HS-27A (cell line): ENCODE data around the gene DCDC2C.

Experiments
- DNase-seq: peaks from one replicate; pipeline ENCODE4 v3.0.0-alpha.2; 2012; ENCODE audit warnings: low read depth, missing footprints

The DCDC2C gene

DNA sequence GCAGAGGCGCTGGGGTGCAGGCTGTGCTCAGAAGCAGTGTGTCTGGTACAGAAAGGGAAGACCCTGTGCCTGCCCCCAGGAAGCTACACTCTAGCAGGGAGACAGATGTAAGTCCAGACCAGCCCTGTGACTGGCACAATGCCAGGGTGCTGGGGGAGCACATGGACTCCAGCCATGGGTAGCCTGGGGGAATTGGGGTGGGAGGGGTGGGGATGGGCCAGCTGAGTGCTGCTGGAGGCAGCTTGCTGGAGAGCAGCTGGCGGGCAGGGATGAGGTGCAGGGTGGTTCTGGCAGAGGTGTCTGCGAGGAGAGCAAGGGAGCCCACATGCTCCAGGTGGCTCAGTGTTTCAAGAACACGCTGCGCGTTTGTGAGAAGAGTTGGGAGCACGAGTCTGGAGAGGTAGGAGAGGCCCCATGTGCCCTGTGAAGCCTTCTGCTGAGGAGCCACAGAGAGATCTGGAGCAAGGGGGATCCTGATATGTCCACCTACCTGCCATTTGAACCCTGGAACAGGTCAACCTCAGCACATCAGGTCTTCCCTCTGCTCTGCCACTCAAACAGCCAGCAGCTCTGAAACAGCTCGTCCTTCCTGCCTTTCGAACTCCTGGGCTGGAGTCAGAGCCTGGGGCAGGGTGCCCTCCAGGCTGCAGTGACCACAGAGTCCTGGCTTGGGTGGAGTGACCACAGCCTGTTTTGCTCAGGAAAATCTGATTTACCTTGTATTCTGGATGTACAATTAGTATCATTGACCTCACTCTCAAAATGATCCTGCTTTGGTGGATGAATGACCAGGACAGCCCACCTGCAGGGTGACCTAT is 30.3 kb upstream of the DCDC2C start:
- DNase-seq: no peak

DNA sequence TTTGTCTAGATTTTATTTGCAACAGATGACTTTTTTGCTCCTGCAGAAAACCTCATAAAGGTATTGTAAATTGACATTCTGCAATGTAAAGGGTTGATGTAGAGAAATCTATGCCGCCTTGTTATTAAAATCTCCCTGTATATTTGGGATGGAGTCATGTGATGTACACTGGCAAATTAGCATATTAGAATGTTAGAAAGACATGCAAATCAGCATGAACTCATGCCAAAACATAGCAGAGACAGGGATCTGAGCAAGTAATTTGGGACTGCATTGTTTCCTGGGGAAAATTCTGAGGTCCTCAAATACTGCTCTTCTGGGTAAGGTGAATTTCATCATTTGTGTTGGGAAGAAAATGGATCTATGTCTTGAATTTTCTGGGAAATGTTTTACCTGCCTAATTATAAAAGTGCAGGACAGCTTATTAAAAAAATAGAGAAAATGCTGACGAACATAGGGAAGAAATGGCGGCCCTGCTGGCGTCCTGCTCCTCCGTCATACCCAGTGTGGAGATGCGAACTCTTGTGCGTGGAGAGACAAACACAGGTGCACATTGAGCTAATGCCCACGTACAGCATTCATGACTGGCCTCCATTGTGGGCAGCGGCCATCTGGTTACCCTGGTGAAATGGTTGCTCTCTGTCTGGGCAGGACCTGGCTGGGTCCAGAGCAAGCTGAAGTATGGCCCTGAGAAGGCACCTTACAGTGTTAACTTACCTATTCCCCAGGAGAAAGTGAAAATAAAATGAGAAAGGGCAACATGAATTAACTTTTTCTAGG is 29.1 kb upstream of the DCDC2C start:
- no peak for DNase-seq

DNA sequence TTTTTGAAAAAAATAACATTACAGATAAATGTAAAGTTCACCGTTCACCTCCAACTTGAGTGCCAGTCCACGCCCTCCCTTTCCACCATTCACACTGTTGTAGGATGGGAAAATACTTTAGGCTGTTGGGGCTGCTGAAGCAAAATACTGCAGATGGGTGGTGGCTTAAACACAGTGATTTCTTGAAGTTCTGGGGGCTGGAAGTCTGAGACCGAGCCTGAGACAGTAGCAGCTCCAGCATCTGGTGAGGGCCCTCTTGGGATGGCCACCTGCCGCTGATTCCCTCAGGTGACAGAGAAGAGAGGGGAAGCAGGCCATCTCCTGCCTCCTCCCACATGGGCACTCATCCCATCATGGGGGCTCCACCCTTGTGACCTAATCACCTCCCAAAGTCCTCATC is 27.7 kb upstream of the DCDC2C start:
- DNase-seq: no peak

DNA sequence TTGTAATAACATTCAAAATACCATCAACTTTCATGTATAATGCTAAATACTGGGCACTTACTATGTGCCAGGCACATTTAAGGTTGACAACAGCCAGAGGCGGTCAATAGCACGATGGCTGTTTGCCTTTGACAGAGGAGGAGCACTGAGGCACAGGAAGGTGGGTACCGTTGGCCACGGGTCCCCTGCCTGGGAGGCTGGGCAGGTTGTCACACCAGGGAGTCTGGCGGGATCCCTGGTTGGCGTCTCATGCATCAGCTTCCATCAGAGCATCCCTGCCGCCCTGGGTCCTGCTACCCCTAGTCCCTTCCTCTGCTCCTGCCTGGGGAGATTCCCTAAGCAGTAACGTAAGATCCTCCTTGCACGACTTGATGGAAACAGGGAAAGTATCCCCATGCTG is 25.9 kb upstream of the DCDC2C start:
- DNase-seq: no peak

DNA sequence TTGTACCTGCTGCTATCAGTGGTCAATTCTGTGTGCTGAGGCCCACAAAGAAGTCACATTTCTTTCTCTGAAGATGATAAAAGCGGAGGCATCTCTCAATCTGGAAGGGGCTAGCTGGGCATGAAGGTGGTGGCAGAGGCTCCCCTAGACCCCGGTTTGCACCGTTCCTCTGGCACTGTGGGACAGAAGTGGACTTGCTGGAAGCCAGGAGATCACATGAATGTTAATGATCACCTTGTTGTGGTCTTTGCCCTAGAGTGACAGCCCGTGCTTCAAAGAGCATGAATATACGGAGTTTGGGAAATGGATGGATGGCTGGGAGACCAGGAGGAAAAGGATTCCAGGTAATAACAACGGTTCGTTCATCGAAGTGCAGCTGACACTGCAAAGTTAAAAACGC is 25.2 kb upstream of the DCDC2C start:
- DNase-seq: no peak

DNA sequence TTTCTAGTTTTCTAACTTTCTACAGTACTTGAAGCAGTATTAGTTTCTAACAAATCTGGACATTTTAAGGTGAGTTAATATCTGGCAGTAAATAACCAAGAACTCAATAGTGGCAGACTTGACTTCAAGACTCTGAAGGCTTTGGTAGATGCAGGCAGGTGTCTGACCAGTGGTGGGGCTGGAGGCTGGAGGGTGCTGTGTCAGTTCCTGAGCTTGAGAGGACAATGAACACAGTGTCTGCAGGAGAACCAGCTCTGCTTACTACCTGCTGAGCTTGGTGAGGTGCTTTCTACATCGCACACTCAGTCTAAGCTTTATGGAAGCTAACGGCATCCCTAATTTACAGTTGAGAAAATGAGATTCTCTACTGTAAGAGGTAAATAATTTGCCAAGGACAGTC is 24.2 kb upstream of the DCDC2C start:
- no peak for DNase-seq

DNA sequence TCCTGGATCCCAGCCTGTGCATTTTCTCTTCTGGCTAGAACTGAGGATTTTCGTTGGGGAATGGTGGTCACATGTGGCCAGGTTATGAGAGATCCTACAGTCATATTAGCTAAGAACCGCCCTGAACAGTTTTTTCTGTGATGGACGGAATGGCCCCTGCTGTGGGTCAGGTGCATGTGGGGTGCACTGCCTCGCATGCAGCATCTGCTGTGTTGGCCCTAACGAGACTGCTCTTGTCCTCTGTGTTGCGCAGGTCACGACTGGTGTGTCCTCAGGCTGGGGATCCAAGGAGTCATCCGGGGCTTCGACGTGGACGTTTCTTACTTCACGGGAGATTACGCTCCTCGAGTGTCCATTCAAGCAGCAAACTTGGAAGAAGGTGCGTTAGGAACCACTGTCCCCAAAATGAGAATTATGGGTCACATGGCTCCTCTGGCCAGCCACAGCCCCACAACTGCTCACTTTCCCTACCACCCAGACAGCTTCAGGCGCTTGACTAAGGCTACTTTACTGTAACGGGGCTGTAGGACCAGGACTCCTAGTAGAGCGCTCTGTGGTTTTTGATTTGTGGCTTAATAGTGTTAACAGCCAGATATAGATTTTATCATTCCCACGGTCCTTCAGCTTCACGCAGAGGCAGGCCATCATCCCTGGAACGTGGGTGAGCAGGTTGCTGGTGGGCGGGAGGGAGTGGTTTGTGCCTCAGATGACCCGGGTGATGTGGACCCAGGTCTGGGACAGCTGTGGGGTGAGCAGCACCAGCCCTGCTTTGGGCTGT is 23.6 kb upstream of the DCDC2C start:
- no peak for DNase-seq

DNA sequence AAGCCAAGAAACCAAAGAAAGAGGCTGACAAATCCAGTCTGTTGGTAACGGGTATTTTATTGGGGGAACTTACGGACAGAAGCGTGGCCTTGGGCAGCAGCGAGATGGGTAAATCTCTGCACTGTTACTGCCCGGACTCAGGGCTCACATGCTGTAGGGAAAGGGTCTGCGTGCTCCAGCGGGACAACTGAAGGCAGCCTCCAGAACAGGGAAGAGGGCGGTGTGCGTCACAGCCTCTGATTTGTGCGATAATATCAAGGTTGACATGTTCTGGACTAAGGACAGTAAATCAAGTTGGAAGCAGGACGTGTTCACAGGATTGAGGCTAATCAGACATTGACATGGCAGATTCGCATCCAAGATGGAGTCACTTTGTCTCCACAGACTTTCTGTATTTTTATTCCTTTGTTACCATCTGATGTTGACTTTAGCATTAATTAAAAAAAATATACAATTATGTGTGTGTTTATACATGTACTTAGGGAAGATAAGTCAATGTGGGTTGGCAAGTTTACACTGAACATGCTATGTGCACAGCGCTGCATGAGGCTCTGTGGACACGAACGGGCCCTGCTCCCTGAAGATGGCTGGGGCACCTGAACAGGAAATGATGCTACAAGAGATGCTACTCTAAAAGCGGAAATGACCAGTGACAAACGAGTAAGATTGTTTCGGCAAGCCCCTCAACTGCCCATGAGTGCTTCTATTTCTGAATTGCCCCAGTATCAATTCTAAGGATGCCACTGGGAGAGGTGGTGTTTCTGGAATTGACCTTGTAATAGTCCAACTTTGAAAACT is 22.6 kb upstream of the DCDC2C start:
- DNase-seq: no peak

DNA sequence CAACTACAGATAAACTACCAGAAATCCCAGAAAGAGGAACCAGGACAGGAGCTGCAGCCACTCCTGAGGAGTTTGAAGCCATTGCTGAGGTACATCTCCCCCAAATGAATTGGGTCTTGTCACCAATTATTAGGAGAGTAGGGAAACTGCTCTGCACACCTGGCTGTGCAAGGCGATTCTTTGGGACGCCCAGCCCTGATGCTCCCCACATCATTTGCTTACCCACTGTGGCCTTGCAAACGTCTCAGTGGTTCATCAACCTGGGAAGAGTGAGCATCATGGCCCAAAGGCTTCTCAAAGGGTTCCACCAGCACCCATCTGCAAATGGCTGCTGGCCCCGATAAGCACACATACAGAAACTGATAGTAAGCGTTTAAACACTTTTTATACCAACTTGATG is 21.8 kb upstream of the DCDC2C start:
- DNase-seq: no peak

DNA sequence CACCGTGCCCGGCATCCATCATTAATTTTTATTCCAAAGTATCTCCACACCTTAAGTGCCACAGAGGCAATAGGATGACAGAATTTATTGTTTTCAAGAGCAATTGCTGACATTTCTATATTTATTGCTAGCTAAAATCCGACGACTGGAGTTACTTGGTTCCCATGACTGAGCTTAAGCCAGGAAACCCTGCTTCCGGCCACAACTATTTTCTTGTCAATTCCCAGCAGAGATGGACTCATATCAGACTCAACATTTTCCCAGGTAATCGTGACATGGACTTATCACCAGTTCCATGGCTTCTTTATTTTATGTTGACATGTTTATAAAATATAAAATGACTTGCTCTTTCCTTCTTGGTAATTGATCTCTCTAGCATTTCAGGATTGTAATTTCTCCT is 20.6 kb upstream of the DCDC2C start:
- DNase-seq: no peak

DNA sequence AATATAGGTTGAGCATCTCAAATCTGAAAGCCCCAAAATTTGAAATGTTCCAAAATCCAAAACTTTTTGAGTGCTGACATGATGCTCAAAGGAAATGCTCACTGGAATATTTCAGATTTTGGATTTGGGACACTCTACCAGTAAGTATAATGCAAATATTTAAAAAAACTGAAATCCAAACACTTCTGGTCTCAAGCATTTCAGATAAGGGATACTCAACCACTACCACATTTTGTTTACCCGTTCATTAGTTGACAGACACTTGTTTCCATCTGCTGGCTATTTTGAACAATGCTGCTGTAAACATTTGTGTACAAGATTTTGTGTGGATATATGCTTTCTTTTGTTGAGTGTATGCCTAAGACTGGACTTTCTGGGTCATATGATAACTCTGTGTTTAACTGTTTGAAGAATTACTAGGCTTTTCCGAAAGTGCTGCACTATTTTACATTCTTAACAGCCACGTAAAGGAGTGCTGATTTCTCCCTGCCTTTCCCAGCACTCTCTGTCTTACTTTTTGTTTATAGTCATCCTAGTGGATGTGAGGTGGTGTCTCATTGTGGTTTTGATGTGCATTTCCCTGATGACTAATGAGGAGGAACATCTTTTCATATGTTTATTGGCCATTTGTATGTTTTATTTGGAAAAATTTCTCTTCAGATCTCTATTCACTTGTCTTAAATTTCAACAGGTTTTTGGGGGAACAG is 19.5 kb upstream of the DCDC2C start:
- DNase-seq: no peak

DNA sequence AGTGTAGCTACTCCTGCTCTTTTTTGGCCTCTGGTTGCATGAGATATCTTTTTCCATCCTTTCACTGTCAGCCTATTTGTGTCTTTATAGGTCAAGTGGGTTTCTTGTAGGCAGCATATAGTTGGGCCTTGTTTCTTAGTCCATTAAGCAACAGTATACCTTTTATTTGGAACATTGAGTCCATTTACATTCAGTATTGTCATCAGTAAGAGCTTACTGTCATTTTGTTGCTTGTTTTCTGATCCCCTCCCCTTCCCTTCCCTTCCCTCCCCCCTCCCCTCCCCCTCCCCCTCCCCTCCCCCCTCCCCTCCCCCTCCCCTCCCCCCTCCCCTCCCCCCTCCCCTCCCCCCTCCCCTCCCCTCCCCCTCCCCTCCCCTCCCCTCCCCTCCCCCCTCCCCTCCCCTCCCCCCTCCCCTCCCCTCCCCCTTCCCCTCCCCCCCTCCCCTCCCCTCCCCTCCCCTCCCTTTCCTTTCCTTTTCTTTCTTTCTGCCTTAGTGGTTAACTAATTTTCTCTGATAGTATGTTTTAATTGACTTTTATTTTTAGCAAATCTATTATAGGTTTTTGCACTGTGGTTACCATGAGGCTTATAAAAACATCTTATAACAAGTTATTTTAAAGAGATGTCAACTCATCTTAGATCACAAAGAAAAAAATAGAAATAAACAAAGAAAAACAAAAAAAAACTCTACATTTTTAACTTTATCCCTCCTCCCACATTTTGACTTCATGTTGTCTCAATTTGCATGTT is 13.2 kb upstream of the DCDC2C start:
- DNase-seq: no peak

DNA sequence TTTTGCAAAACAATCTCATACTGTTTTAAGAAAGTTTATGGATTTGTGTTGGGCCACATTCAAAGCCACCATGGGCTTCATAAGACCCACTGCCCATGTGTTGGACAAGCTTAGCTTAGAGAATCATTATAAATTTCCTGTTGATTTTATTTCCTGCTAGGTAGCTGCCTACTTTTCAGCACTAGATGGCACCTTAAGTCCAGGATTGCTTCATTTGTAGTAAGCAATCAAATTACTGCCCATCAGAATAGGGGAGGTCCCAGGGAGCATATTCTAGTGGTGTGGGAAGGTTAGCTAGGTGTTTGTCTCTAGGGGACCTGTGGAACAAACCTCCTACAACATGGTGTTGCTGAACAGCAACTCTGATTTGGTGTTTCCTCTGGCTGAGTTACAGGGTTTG is 11.0 kb upstream of the DCDC2C start:
- no peak for DNase-seq

DNA sequence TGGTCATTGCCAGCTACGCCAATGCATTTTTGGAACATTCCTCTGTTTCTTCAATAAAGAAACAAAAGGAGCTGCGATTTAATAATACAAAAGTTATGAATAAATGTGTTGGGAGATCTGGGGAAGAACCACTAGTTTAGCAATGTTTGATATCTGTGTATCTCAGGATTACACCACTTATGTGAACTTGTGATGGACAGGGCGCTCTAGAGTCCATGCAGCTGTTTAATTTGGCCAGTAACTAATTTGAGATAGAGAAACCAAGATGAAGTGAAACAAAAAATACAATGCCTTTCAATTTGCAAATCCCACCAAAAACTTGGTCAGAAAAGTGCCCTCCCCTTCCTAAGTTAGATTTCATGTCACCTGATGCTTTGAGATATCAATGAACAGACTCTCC is 6.8 kb upstream of the DCDC2C start:
- DNase-seq: no peak

DNA sequence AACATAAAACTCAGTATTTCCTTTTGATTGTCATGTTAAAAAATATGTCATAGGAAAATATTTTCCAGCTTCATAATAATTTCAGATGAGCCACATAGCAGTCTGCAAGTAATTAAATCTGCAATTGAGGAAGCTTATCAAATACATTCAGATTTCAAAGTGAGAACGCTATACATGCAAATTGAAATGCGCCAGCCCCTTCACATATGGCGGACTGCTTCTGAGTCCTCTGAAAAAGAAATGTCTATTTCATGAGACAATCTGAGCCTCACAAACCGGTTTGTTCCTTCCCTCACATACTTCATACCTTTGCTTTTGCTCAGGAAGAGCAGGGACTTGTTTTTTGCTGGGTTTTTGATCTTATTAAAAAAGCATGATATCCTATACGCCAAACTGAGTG is 2.3 kb upstream of the DCDC2C start:
- no peak for DNase-seq

DNA sequence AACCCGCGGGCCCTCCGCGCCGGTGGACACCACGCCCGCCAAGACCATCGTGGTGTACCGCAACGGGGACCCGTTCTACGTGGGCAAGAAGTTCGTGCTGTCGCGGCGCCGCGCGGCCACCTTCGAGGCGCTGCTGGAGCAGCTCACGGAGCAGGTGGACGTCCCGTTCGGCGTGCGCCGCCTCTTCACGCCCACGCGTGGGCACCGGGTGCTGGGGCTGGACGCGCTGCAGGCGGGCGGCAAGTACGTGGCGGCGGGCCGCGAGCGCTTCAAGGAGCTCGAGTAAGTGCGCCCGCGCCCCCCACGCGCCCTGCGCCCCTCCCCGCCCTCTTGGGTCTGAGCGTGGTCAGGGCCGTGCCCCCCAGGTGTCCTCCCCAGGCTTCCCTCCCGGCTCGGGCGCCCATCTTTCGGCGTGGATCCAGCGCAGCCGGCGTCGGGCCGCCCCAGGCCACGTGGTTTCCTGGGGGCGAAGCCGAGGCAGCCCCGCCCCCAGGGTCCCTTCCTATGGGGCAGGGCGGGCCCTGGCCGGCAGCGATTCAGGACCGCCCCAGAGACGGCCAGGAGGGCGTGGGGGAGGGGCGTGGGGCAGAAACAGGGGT is 481 bp downstream of the DCDC2C start:
- no peak for DNase-seq

DNA sequence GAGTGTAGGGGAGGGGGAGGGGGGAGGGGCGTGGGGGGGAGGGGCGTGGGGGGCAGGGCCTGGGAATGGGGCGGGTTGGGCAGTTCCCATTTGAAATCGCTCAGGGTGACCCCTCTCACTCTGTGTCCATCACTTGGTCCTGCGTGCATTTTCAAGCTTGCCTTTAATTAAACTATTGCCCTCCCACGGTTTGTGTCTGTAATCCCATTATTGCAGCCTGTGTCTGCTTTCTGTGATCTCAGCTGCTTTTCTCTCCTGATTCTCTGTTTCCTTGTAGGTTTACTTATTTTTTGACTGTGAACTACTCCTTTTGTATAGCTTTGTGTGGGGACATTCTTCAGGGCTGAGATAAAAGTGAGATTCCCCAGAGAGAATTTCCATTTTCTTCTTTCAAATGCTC is 1.3 kb downstream of the DCDC2C start:
- DNase-seq: no peak

DNA sequence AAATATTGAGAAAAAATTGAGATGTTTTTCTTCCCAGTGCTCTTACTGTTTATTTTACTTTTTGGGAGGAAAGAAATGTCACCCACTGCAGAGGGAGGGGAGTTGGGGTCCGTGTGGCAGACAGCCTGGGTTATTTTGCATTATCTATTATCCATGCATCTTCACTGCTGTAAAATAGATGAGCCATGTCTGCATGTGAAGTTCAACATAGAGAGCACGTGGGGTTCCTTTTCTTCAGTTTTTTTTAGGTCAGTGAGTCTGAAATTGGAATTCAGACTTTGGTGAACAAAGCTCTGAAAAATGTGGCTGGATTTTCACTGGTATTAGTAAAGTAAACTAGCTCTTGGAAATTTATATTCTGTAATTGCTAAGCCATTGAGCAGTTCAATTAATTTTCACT is 2.4 kb downstream of the DCDC2C start:
- no peak for DNase-seq

DNA sequence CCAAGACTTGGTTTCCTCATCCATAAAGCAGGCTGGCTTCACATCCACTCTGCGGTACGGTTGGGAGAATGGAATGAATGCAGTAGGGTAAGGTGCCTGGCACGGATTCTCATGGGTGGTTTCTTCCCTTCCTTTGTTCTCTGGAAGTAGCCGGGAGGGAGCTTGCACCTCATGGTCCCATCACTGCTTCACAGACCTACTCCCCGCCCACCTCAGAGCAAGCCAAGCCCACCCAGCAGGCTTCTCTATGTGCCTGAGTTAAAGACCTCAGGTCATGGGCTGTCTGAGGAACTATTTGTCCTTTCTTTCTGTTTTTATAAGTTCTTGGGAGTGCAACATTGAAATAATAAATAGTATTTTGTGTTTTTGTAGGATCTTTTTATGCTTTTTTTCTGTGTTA is 3.5 kb downstream of the DCDC2C start:
- DNase-seq: no peak

DNA sequence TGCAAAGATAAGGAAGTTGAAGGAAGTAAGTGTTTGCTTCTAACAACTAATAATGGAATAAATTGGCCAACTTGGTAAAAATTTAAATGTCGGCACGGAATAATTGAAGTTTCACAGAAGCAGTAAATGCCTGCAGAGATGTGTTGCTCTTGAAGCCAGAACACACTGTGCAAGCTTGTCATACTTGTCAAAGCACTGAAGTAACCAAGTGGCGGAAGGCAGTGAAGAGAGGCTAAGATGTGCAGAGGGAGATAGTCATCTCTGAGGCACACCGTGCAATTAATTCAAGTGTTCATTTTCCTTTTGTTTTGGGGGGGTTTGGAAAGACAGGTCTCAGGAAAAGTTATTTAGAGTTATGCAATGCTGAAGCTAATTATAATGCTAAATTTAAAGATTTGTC is 5.2 kb downstream of the DCDC2C start:
- DNase-seq: no peak
